GM12878 (cell line): ENCODE results near the gene PLXNA2. TPM values are rescaled to one million over a fixed set of nuclear protein-coding genes. Genes with fewer than 3 reads are reported as not detected.

Experiments
- ATAC-seq: fragments of 200-7000 bp; cut with Tn5 transposase; 3 replicates; pipeline ENCODE4 v1.9.1; 2020; ENCODE audit warnings: mild to moderate bottlenecking, moderate library complexity
- BruUV-seq: library from RNA; stranded (reverse); fragments of 400-500 nt; replicated peaks from 2 replicates; lab custom pipeline; 2021; lab: Mats Ljungman, UMichigan
- CTCF ChIA-PET: fragments of 300-600 bp; sonication (Branson Sonifier 250); formaldehyde crosslinking; extraction: SDS; loops from one replicate; lab custom pipeline; 2021; ENCODE audit warnings: inconsistent platforms; lab: Yijun Ruan, JAX
- POLR2A ChIA-PET: fragments of 350-600 bp; formaldehyde crosslinking; extraction: SDS; loops from one replicate; lab custom pipeline; 2021; ENCODE audit warnings: inconsistent platforms; lab: Charles Lee
- RAD21 ChIA-PET: fragments of 300-600 bp; sonication (Branson Sonifier 250); formaldehyde crosslinking; loops from one replicate; lab custom pipeline; 2023; ENCODE audit warnings: antibody characterized with exemption; ENCODE audit not compliant: unreplicated experiment; lab: Charles Lee
- SMC1A ChIA-PET: fragments of 300-600 bp; sonication (Branson Sonifier 250); formaldehyde crosslinking; loops from one replicate; lab custom pipeline; 2023; ENCODE audit not compliant: unreplicated experiment, uncharacterized antibody; lab: Charles Lee
- DNase-seq: peaks from one replicate; pipeline ENCODE4 v3.0.0-alpha.2; 2011; ENCODE audit warnings: low read depth, low spot score
- FAIRE-seq: peaks from 3 replicates; lab custom pipeline; 2011; peaks lifted over from hg19 to GRCh38; lab: Jason Lieb, UNC
- H2AFZ ChIP-seq: 2 replicates; pipeline ENCODE4 v1.6.0; 2011; ENCODE audit warnings: low read depth, low read length, control low read depth; ENCODE audit not compliant: control insufficient read depth
- H3K27ac ChIP-seq: 2 replicates; pipeline ENCODE4 v1.5.1; 2011; ENCODE audit warnings: control low read depth; ENCODE audit not compliant: control insufficient read depth, insufficient read depth
- H3K27me3 ChIP-seq, 2 experiments: replicated peaks in 1 of 2; 2 replicates each; pipeline versions ENCODE4 v1.6.0 to v1.6.1; 2011; ENCODE audit warnings: low read length in 1 of 2; ENCODE audit not compliant: control insufficient read depth in 2 of 2, insufficient read depth in 2 of 2
- H3K36me3 ChIP-seq, 2 experiments: 2 replicates each; pipeline ENCODE4 v1.5.1; 2011; ENCODE audit warnings: low read length in 1 of 2; ENCODE audit not compliant: control insufficient read depth in 2 of 2, insufficient read depth in 2 of 2
- H3K4me1 ChIP-seq: 2 replicates; pipeline ENCODE4 v1.6.1; 2011; ENCODE audit warnings: mild to moderate bottlenecking, low read length, moderate library complexity, mixed read lengths; ENCODE audit not compliant: control insufficient read depth, insufficient read depth
- H3K4me2 ChIP-seq: 2 replicates; pipeline ENCODE4 v1.6.0; 2011; ENCODE audit warnings: control low read depth; ENCODE audit not compliant: control insufficient read depth, insufficient read depth
- H3K4me3 ChIP-seq: fragments of 200-600 bp; sonication (generic); 2 replicates; pipeline ENCODE4 v1.5.1; 2016
- H3K79me2 ChIP-seq: 2 replicates; pipeline ENCODE4 v1.6.0; 2011; ENCODE audit warnings: low read length; ENCODE audit not compliant: control insufficient read depth, insufficient read depth
- H3K9ac ChIP-seq: 2 replicates; pipeline ENCODE4 v1.8.0; 2011; ENCODE audit warnings: low read length, control low read depth, mixed read lengths; ENCODE audit not compliant: control insufficient read depth, insufficient read depth
- H3K9me3 ChIP-seq: replicated peaks from 3 replicates; pipeline ENCODE4 v1.5.1; 2011; ENCODE audit warnings: mild to moderate bottlenecking, low read length; ENCODE audit not compliant: control insufficient read depth, insufficient read depth
- H4K20me1 ChIP-seq: 2 replicates; pipeline ENCODE4 v1.6.0; 2011; ENCODE audit not compliant: control insufficient read depth, insufficient read depth
- ATF7 ChIP-seq: fragments of 450-650 bp; IDR thresholded peaks from 2 replicates; pipeline ENCODE4 v1.6.1; 2016; ENCODE audit warnings: low read depth, mild to moderate bottlenecking
- IRF4 ChIP-seq: IDR thresholded peaks from 2 replicates; pipeline ENCODE4 v1.6.1; 2011; ENCODE audit warnings: low read depth, low read length
- MYC ChIP-seq: IDR thresholded peaks from 2 replicates; pipeline ENCODE4 v1.6.1; 2011; ENCODE audit warnings: mild to moderate bottlenecking, low read length, moderate library complexity, inconsistent platforms; ENCODE audit not compliant: insufficient read depth, insufficient replicate concordance, insufficient read length, severe bottlenecking
- NFYB ChIP-seq: IDR thresholded peaks from 2 replicates; pipeline ENCODE4 v1.6.1; 2011; ENCODE audit warnings: low read depth, mild to moderate bottlenecking, low read length, improper control_type of control experiment, moderate library complexity; ENCODE audit not compliant: insufficient read depth
- RAD51 ChIP-seq: fragments of 450-650 bp; IDR thresholded peaks from 2 replicates; pipeline ENCODE4 v1.6.1; 2016; ENCODE audit warnings: moderate library complexity, mild to moderate bottlenecking, inconsistent platforms
- RUNX3 ChIP-seq: IDR thresholded peaks from 2 replicates; pipeline ENCODE4 v1.6.1; 2012; ENCODE audit warnings: low read length, inconsistent platforms
- SRF ChIP-seq, 2 experiments: IDR thresholded peaks; 2 replicates each; pipeline ENCODE4 v1.6.1; 2011; ENCODE audit warnings: low read depth in 2 of 2, low read length in 2 of 2, mild to moderate bottlenecking in 1 of 2, moderate library complexity in 1 of 2
- TCF3 ChIP-seq: IDR thresholded peaks from 2 replicates; pipeline ENCODE4 v1.6.1; 2012; ENCODE audit warnings: low read depth, mild to moderate bottlenecking, low read length, borderline replicate concordance; ENCODE audit not compliant: insufficient read depth
- ZSCAN29 ChIP-seq: fragments of 450-650 bp; IDR thresholded peaks from 2 replicates; pipeline ENCODE4 v1.6.1; 2017; ENCODE audit warnings: mild to moderate bottlenecking, moderate library complexity
- WGBS: methylation state at CpG from one replicate; pipeline ENCODE4 v1.1.6; 2016; ENCODE audit warnings: low lambda C conversion rate; ENCODE audit not compliant: insufficient replicate concordance, insufficient coverage; ENCODE audit errors: missing lambda C conversion rate; 5-methylcytosine and 5-hydroxymethylcytosine counted together
- in situ Hi-C: fragments of 300-500 bp; cut with MboI; formaldehyde crosslinking; loops from 9 replicates; pipeline ENCODE4 v1.14.3; 2018; ENCODE audit warnings: mixed read lengths
- intact Hi-C: fragments of 100-400 bp; cut with micrococcal nuclease; formaldehyde crosslinking; loops from one replicate; pipeline ENCODE4 v1.14.2; 2022; ENCODE audit not compliant: unreplicated experiment
- polyA plus RNA-seq, 11 experiments: library from polyadenylated mRNA; depleted of rRNA in 4 of 11; unstranded in 6 of 11; stranded (reverse) in 5 of 11; fragments of >200 nt; fragmentation: Nextera tagmentation in 4 of 11; fragmentation: Illumina TruSeq in 1 of 11; extraction: Ambion mirVana in 4 of 11; extraction: Trizol in 1 of 11; gene quantifications; 1 replicate in 1 of 11; 2 replicates in 10 of 11; pipeline versions ENCODE4 v1.2.1 to v1.2.3, GENCODE V29; 2011 to 2016; ENCODE audit warnings: inconsistent platforms in 2 of 11, missing spikeins in 2 of 11, low read depth in 1 of 11
- total RNA-seq, 4 experiments: library from RNA; depleted of rRNA in 3 of 4; stranded (reverse); fragments of >200 nt in 3 of 4; fragmentation: Illumina TruSeq in 1 of 4; extraction: Trizol in 1 of 4; gene quantifications; 2 replicates each; pipeline versions ENCODE4 v1.2.1 to v1.2.3, GENCODE V29; 2013 to 2021
- TF ChIP-seq, protein P1 (sequence below): fragments of 450-650 bp; IDR thresholded peaks from 2 replicates; pipeline ENCODE4 v1.6.1; 2017; ENCODE audit warnings: mild to moderate bottlenecking, low read depth, inconsistent platforms; ENCODE audit not compliant: poor library complexity, severe bottlenecking

The PLXNA2 gene
- total and polyA plus RNA-seq, 10 of the 15 experiments (the other 5 are each of a cell fraction or from before 2014, with no cell fraction given), result under 0.01 to 0.08 (median 0.07) TPM; not detected in 4

- FAIRE-seq (no peak), DNase-seq (no peak), ATAC-seq (no peak)
- Histone ChIP-seq H3K27ac (no peak overlapping the region), H3K9me3 (no peaks in the 10 kb centered on the region), H4K20me1 (no peaks in the 10 kb centered on the region), H2AFZ (no peak overlapping the region), H3K9ac (no peak overlapping the region), H3K27me3 (peaks cover under 1 to 2% of the 10 kb centered on the region in 2 experiments; a peak in 3 of 4 replicates), H3K4me2 (no peak overlapping the region), H3K36me3 (no peaks in the 10 kb centered on the region), H3K4me3 (no peak overlapping the region), H3K79me2 (no peaks in the 10 kb centered on the region), H3K4me1 (no peaks in the 10 kb centered on the region)
- ChIA-PET SMC1A (no interaction called here), POLR2A (no interaction called here), CTCF (no interaction called here), RAD21 (no interaction called here)
- no TSS peak for BruUV-seq
- intact Hi-C loops (no loop called here), in situ Hi-C loops (no loop called here)
- TF ChIP-seq ZSCAN29, result no peak
- TF ChIP-seq IRF4, result no peak
- TF ChIP-seq NFYB, result no peak
- TF ChIP-seq SRF (IDR thresholded peaks at IDR 0.05; ENCODE audit: low read depth in 2 of 2, low read length in 2 of 2), result no peak
- no peak for TF ChIP-seq RUNX3
- TF ChIP-seq MYC, result no peak
- TF ChIP-seq, protein P1, sequence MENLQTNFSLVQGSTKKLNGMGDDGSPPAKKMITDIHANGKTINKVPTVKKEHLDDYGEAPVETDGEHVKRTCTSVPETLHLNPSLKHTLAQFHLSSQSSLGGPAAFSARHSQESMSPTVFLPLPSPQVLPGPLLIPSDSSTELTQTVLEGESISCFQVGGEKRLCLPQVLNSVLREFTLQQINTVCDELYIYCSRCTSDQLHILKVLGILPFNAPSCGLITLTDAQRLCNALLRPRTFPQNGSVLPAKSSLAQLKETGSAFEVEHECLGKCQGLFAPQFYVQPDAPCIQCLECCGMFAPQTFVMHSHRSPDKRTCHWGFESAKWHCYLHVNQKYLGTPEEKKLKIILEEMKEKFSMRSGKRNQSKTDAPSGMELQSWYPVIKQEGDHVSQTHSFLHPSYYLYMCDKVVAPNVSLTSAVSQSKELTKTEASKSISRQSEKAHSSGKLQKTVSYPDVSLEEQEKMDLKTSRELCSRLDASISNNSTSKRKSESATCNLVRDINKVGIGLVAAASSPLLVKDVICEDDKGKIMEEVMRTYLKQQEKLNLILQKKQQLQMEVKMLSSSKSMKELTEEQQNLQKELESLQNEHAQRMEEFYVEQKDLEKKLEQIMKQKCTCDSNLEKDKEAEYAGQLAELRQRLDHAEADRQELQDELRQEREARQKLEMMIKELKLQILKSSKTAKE, result no peak
- no peak for TF ChIP-seq TCF3
- TF ChIP-seq RAD51, result no peak
- TF ChIP-seq ATF7, result no peak
- WGBS, result 26% methylated on average over 6 of the region's 6 CpGs
Observed at GRCh38 chr1:208059409-208060001, 184.7 kb downstream of the PLXNA2 start.
